ENCODE data around the gene HDAC7. TPM values are rescaled to one million over a fixed set of nuclear protein-coding genes. Genes with fewer than 3 reads are reported as not detected.
A peak's percentile ranks its signal among the peaks of the same experiment; 100 is the strongest.

The HDAC7 gene
- total RNA-seq, 1 donor from 2014 or later = 144 TPM

DNA sequence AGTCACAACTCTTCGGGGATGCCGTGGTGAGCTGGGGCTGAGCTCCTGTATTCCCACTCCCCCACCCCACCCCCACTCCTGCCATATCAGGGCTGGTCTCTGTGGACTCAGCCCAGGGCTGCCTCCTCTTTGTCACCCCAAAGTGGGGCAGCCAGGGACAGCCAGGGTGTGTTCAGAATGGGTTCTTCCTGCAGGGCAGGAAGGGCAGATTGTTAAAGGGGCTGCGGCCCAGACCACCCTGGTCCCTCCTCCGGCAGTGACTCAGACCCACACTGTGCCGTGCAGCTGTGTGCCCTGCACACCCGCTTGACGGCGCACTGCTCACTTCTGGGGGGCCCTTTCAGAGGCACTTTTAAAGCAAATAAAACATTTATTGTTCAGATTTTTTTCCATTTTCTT is 37.3 kb downstream of the HDAC7 start:
- DNase-seq (ENCODE audit: extremely low read depth, low read depth, low spot score) = no peak

DNA sequence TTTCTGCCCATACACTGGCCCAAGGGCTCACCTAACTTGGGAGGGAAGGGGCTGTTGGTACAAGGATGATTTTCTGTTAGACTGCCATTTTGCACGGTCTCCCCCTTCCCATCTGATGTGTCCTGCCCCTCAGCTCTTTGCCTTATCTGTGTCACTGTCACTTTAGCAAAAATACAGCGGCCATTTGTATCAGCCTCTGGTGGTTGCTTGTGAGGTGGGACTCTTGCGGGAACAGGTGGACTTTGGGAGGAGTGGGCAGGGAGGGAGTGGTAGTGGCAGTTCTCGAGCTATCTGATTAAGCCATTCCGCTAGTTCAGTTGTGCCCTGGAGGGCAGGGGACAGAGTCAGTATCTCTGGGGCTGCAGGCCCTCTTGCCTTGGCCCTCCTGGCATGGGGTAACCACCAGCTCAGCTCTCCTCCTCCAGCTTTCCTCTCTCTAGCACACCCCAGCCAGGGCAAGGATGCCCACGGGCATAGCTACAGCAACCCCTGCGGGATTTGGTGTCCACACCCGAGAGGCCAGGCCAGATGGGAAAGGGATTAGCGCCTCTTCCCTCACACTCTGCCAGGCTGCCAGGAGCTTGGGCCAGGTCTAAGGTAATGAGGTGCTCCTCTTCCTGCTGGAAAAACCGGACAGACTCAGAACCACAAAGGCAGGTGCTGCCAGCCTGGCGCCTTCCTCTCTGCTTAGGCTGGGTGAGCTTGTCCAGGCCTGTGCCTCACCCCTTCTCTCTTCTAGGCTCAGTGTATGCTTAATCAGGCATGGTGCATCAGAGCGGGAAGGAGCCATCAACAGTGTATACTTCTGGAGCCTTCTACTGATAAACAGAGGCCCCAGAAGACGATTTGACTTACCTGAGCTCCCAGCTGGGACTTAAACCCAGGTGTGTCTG is 38.0 kb downstream of the HDAC7 start:
- no peak for DNase-seq (ENCODE audit: extremely low read depth, low read depth, low spot score)

DNA sequence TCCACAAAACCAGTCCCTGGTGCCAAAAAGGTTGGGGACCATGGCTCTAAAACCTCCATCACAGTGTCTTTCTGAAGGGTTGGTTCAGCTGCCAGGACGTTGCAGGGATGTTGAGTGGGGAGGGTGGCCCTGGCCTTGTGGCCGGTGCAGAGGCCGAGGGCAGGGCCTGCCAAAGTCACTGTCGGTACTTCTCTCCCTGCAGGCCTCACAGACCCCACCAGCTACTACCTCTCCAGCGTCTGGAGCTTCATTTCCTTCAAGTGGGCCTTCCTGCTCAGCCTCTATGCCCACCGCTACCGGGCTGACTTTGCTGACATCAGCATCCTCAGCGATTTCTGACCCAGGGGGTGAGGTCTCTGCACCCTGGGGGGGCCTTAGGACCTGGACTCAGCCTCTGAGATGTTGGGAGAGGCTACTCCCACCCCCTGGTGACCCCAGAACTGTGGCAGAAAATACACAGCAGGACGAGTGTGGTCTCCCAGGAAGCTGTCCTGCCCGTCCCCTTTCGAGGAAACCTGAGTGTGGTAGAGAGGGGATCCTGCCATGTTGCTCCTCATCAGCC is 39.7 kb downstream of the HDAC7 start:
- no peak for DNase-seq (ENCODE audit: extremely low read depth, low read depth, low spot score)

DNA sequence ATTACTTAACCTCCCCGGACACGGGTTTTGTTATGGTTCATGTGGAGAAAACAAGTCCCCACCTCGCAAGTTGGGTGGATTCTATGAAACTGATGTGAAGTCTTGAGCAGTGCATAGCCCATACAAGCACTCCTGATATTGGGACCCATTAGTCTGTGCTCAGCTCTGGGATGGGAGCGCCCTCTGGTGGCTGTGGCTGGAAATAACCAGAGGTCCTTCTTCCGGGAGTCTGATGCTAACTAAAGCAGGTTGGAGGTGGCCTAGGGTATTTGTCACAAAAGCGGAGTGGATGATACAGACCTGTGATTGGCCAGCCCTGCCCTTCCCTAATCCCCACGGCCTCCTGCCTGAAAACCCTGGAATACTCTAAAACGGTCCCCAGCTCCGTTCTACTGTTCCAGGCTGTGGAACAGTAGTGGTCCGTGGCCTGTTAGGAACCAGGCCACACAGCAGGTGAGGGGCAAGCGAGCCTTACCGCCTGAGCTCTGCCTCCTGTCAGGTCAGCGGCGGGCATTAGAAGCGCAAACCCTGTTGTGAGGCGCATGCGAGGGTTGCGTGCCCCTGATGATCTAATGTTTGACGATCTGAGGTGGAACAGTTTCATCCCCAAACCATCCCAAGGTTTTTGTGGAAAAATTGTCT is 40.3 kb downstream of the HDAC7 start:
- DNase-seq (ENCODE audit: extremely low read depth, low read depth, low spot score) = peak; percentile 56

- DNase-seq (ENCODE audit: extremely low read depth, low read depth, low spot score) = no peak
Measured at GRCh38 chr12:47778881-47779280, 40.8 kb downstream of the HDAC7 start.

DNA sequence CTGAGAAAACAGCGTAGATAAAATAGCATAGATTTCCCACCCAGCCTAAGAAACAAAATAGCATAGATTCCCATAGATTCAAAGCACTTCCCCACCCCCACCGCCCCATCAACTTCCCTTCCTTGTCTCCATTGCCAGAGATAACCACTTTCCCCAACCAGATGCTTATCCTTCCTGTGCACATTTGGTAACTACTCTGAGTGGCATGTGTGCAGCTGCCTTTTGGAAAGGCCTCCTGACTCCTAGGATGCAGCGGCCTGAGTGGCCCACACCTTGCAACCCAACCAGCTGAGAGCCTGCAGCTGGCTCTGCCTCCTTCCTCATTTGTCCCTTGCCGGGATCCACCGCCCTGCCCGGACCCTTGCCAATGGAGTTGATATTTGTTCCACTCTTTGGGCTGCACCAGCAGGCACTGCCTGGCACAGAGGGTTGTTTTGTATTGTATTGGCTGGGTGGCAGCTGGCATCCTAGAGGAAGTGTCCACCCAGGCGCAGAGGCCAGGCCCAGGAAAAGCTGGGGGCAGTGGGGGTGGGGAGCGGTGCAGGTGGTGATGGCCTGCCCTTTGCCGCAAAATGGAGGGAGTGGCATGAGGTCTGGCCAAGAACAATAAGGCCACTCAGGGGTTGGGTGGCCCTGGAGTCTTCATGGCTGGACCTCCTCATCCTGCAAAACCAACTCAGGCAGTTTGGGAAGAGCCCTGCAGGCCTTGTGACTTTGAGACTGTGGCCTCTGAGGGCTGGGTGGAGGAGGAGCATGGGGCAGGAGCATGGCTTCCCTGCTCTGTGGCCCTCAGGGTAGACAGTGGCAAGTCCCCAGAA is 41.8 kb downstream of the HDAC7 start:
- no peak for DNase-seq (ENCODE audit: extremely low read depth, low read depth, low spot score)

- no peak for DNase-seq (ENCODE audit: extremely low read depth, low read depth, low spot score)
Measured at GRCh38 chr12:47777151-47777550, 42.6 kb downstream of the HDAC7 start.

DNA sequence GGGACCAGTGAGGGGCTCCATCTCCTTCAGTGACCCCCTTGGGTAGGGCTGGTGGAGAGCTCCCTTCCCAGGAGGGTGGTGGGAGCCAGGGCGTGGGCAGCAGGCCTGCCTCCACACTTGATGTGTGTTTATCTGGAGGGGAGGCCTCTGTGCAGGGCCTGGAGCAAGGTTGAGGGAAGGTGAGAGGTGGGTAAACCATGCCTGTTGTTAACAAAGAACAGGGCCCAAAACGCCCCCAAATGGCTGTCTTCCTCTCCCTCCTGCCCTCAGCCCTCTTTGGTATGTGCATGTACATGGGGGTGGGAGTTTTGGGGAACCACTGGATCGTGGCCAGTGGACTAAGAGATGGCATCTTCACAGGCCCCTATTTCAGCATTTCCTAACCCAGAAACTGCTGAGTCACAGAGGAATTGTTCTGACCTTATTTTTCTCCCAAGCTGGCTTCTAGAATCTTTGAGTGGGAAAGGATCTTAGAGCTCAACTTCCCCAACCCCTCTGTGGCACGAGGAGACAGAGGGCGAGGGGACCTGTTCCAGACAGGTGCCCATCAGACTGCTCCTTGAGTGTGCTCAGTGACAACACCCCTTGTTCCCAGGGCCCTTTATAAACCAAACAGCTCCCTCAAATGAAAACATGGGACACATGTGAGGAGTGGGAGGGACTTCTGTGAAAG is 43.1 kb downstream of the HDAC7 start:
- no peak for DNase-seq (ENCODE audit: extremely low read depth, low read depth, low spot score)

DNA sequence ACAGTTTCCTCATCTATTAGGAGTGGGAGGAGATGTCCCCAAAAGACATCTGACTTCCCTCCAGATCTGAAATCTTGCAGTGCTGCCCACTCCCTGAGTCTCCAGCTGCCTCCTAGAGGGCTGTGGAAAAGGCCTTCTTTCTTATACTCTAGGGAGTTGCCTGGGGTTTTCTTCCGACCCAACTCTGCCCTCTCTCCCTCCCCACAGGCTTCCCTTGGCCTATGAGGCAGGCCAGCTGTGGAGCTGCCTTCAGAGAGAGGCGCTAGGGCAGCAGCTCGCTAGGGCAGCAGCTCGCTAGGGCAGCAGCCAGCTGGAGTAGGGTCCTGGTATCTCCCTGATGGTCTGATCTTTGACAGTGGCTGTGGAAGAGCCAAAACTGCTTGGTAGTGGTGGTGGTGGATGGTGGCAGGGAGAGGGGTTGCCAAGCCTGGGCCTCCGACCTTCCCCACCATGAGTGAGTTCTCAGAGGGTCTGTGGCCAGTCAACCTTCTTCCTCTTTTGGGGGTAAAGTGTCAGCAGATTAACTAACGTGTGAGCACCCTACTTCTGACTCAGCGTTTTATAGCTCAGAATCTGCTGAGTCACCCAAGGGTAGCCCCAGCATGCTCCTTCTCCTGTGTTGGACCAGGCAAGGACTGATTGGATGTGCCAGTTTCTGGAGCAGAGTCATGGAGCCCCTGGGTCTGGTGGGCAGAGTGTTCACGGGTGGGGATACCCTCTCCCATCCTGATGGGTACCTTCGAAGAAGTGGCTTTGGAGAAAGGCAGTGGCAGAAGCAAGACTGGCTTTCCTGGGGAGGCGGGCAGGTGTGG is 44.4 kb downstream of the HDAC7 start:
- DNase-seq (ENCODE audit: extremely low read depth, low read depth, low spot score) = no peak

- no peak for DNase-seq (ENCODE audit: extremely low read depth, low read depth, low spot score)
Measured at GRCh38 chr12:47774663-47775062, 45.0 kb downstream of the HDAC7 start.

- DNase-seq (ENCODE audit: extremely low read depth, low read depth, low spot score) = no peak
Measured at GRCh38 chr12:47773858-47774580, 45.7 kb downstream of the HDAC7 start.

- no peak for DNase-seq (ENCODE audit: extremely low read depth, low read depth, low spot score)
Measured at GRCh38 chr12:47773062-47773857, 46.4 kb downstream of the HDAC7 start, which contains the start of gene SLC48A1. SLC48A1 (plus strand) TSS chr12:47773238; CDS start chr12:47773305, 67 bp downstream.

DNA sequence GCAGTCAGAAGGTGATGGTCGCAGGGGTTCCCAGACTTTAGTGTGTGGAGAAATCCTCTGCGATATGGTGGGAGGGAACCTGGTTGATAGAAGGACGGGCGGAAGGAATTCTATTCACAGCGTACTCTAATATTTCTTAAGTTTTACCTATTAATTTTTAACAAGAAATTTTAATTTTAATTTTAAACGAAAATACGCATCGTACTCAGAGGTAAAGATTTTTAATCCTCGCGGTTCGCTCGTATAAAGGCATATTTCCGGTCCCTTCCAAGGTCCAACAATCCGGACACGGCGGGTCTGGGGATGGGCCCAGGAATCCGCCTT is 47.0 kb downstream of the HDAC7 start:
- no peak for DNase-seq (ENCODE audit: extremely low read depth, low read depth, low spot score)

DNA sequence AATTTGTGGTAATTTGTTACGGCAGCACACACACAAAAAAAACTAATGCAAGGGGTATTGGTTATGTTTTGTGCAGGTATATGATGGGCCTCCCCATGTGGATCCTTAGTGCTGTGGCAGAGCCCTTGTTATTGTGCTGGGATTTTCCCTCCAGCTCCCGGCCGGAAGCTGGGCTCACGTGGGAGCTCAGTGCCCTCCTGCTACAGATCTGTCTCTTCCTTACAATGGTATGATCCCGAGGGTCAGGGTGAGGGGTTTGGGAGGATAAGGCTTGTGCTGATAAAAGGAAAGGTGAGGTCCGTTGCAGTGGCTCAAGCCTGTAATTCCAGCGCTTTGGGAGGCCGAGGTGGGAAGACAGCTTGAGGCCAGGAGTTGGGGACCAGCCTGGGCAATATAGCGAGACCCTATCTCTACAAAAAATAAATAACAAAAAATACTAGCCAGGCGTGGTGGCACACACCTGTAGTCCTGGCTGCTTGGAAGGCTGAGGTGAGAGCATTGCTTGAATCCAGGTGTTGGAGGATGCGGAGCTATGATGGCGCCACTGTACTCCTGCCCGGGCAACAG is 47.5 kb downstream of the HDAC7 start:
- no peak for DNase-seq (ENCODE audit: extremely low read depth, low read depth, low spot score)

DNA sequence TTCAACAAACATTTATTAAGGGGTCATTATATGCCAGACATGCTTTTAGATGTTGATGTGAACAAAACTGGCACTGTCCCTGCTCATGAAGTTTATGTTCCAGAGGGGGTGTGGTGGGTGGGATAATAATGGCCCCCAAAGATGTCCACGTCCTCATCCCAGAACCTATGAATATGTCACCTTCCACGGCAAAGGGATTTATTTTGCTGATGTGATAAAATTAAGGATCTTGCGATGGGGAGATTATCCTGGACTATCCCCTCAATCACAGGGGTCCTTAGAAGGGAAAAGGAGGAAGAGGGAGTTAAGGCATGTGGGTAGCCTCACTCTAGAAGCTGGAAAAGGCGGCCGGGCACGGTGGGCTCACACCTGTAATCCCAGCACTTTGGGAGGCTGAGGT is 48.4 kb downstream of the HDAC7 start:
- no peak for DNase-seq (ENCODE audit: extremely low read depth, low read depth, low spot score)

DNA sequence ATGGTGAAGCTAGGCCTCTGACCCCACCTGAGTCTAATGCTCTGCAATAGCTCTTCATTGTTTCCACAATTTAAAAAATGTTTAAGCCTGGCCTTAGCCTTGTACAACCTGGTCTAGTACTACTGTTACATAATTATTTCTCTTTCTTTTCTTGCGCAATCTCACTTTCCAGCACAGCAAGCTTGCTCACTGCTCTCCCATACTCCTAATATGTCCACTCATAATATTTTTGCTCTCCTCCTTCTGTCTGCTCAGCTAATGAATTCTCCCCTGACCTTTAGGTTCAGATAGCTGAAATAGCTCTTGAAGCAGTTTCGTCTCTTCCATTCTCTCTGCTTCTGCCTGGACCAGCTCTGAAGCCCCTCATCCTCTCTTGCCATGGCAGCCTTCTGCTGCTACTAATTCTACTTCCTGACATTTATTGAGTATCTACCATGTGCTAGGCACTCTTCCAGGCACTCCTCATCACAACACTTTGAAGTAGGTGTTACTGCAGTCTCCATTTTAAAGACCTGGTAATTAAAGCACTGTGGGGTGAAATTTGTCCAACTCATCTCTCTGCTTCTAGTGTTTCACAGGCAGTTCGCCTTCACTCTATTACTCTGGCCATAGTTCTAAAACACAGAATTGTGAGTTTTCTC is 49.5 kb downstream of the HDAC7 start:
- no peak for DNase-seq (ENCODE audit: extremely low read depth, low read depth, low spot score)

Data from glomerular endothelial cell (primary cell).